GM23338 (cell line): ENCODE results near the gene MMAB. TPM values are rescaled to one million over a fixed set of nuclear protein-coding genes. Genes with fewer than 3 reads are reported as not detected.

Experiments
- ATAC-seq: fragments of 200-7000 bp; cut with Tn5 transposase; 3 replicates; pipeline ENCODE4 v1.9.1; 2020
- DNase-seq: peaks from one replicate; pipeline ENCODE4 v3.0.0-alpha.2; 2015; ENCODE audit warnings: low spot score
- H2AFZ ChIP-seq: fragments of 200-600 bp; sonication (generic); 2 replicates; pipeline ENCODE4 v1.8.0; 2016; ENCODE audit warnings: antibody characterized with exemption, mild to moderate bottlenecking, moderate library complexity
- H3F3A ChIP-seq: fragments of 200-600 bp; sonication (generic); replicated peaks from 2 replicates; pipeline ENCODE4 v1.8.0; 2017; ENCODE audit warnings: antibody characterized with exemption, mixed run types, low read depth
- H3K27ac ChIP-seq: fragments of 200-600 bp; sonication (generic); 2 replicates; pipeline ENCODE4 v1.6.1; 2016; ENCODE audit warnings: low read depth
- H3K27me3 ChIP-seq: fragments of 200-600 bp; sonication (generic); 2 replicates; pipeline ENCODE4 v1.8.0; 2016; ENCODE audit warnings: mild to moderate bottlenecking, mixed run types, moderate library complexity; ENCODE audit not compliant: insufficient read depth
- H3K36me3 ChIP-seq: fragments of 200-600 bp; sonication (generic); 2 replicates; pipeline ENCODE4 v1.8.0; 2016; ENCODE audit warnings: mild to moderate bottlenecking; ENCODE audit not compliant: insufficient read depth
- H3K4me1 ChIP-seq: fragments of 200-600 bp; sonication (generic); 2 replicates; pipeline ENCODE4 v1.8.0; 2016; ENCODE audit warnings: mild to moderate bottlenecking, moderate library complexity; ENCODE audit not compliant: insufficient read depth
- H3K4me2 ChIP-seq: fragments of 200-600 bp; sonication (generic); 2 replicates; pipeline ENCODE4 v1.7.1; 2017; ENCODE audit warnings: mixed run types
- H3K4me3 ChIP-seq: fragments of 200-600 bp; sonication (generic); 2 replicates; pipeline ENCODE4 v1.6.1; 2016; ENCODE audit warnings: mixed run types
- H3K79me2 ChIP-seq: fragments of 200-600 bp; sonication (generic); replicated peaks from 2 replicates; pipeline ENCODE4 v1.8.0; 2017; ENCODE audit warnings: mild to moderate bottlenecking; ENCODE audit not compliant: insufficient read depth
- H3K9me2 ChIP-seq: fragments of 200-600 bp; sonication (generic); 2 replicates; pipeline ENCODE4 v1.8.0; 2017; ENCODE audit not compliant: insufficient read depth
- H4K20me1 ChIP-seq: fragments of 200-600 bp; sonication (generic); replicated peaks from 2 replicates; pipeline ENCODE4 v1.8.0; 2017; ENCODE audit warnings: mild to moderate bottlenecking; ENCODE audit not compliant: insufficient read depth
- H3K27ac Mint-ChIP-seq: 2 replicates; pipeline ENCODE4 v1.8.0; 2020; ENCODE audit warnings: inconsistent platforms, mild to moderate bottlenecking, moderate library complexity, mixed read lengths
- H3K27me3 Mint-ChIP-seq: 3 replicates; pipeline ENCODE4 v1.8.0; 2022; ENCODE audit warnings: low read depth, mild to moderate bottlenecking, moderate library complexity, mixed read lengths, inconsistent platforms; ENCODE audit not compliant: insufficient read depth, poor library complexity
- H3K36me3 Mint-ChIP-seq: 3 replicates; pipeline ENCODE4 v1.8.0; 2021; ENCODE audit warnings: low read depth, mild to moderate bottlenecking, inconsistent platforms, moderate library complexity, mixed read lengths
- H3K4me1 Mint-ChIP-seq: 3 replicates; pipeline ENCODE4 v1.8.0; 2020; ENCODE audit warnings: mild to moderate bottlenecking, inconsistent platforms, mixed read lengths
- H3K4me3 Mint-ChIP-seq: 3 replicates; pipeline ENCODE4 v1.8.0; 2021; ENCODE audit warnings: moderate library complexity, mild to moderate bottlenecking, inconsistent platforms, mixed read lengths
- H3K9me3 Mint-ChIP-seq: 3 replicates; pipeline ENCODE4 v1.8.0; 2020; ENCODE audit warnings: moderate library complexity, mild to moderate bottlenecking, inconsistent platforms, mixed read lengths
- CREB1 ChIP-seq: fragments of 250-450 bp; sonication (Bioruptor Pico); IDR thresholded peaks from 2 replicates; pipeline ENCODE4 v1.5.0; 2020; ENCODE audit warnings: low read depth, mild to moderate bottlenecking, moderate library complexity
- EZH2 ChIP-seq: fragments of 200-600 bp; sonication (generic); IDR thresholded peaks from one replicate; pipeline ENCODE4 v1.8.0; 2017; ENCODE audit warnings: antibody characterized with exemption, mild to moderate bottlenecking, low read depth; ENCODE audit not compliant: unreplicated experiment
- EZH2phosphoT487 ChIP-seq: fragments of 200-600 bp; sonication (generic); IDR thresholded peaks from one replicate; pipeline ENCODE4 v1.8.1; 2018; ENCODE audit warnings: antibody characterized with exemption; ENCODE audit not compliant: unreplicated experiment
- JUNB ChIP-seq: IDR thresholded peaks from one replicate; pipeline ENCODE4 v1.6.1; 2016; ENCODE audit warnings: antibody characterized with exemption; ENCODE audit not compliant: unreplicated experiment
- NANOG ChIP-seq: IDR thresholded peaks from 2 replicates; pipeline ENCODE4 v1.6.1; 2016; ENCODE audit warnings: antibody characterized with exemption, borderline replicate concordance
- POLR2AphosphoS5 ChIP-seq: IDR thresholded peaks from 2 replicates; pipeline ENCODE4 v1.6.1; 2016; ENCODE audit warnings: antibody characterized with exemption, low read depth
- STAT1 ChIP-seq: IDR thresholded peaks from one replicate; pipeline ENCODE4 v1.6.1; 2016; ENCODE audit warnings: antibody characterized with exemption; ENCODE audit not compliant: unreplicated experiment
- ZNF114 ChIP-seq: fragments of 250-450 bp; sonication (Bioruptor Pico); IDR thresholded peaks from 2 replicates; pipeline ENCODE4 v1.5.0; 2020; ENCODE audit warnings: mild to moderate bottlenecking, moderate library complexity
- ZNF331 ChIP-seq: fragments of 250-450 bp; sonication (Bioruptor Pico); IDR thresholded peaks from 2 replicates; pipeline ENCODE4 v1.5.0; 2020; ENCODE audit warnings: low read depth, mild to moderate bottlenecking, moderate library complexity
- polyA plus RNA-seq: library from polyadenylated mRNA; unstranded; fragments of >200 nt; fragmentation: Nextera tagmentation; extraction: Ambion mirVana; gene quantifications from 2 replicates; pipeline ENCODE4 v1.2.1, GENCODE V29; 2016
- total RNA-seq: library from RNA; depleted of rRNA; stranded (reverse); fragments of >200 nt; shearing (Covaris generic); gene quantifications from 2 replicates; pipeline ENCODE4 v1.2.3, GENCODE V29; 2014
- TF ChIP-seq, protein P1 (sequence below): fragments of 250-450 bp; sonication (Bioruptor Pico); IDR thresholded peaks from 2 replicates; pipeline ENCODE4 v1.5.0; 2020; ENCODE audit warnings: mild to moderate bottlenecking, moderate library complexity
- TF ChIP-seq, protein P2 (sequence below): IDR thresholded peaks from 2 replicates; pipeline ENCODE4 v1.6.1; 2016; ENCODE audit warnings: antibody characterized with exemption
- TF ChIP-seq, protein P3 (sequence below), 2 experiments: fragments of 200-600 bp in 1 of 2; sonication (generic) in 1 of 2; conservative IDR thresholded peaks; 2 replicates each; pipeline versions ENCODE4 v1.5.1 to v1.6.1; 2016 to 2017; ENCODE audit warnings: antibody characterized with exemption in 2 of 2, low read depth in 2 of 2, mild to moderate bottlenecking in 2 of 2, moderate library complexity in 1 of 2
- TF ChIP-seq, protein P4 (sequence below): IDR thresholded peaks from one replicate; pipeline ENCODE4 v1.6.1; 2018; ENCODE audit warnings: antibody characterized with exemption; ENCODE audit not compliant: unreplicated experiment

Gene MMAB
- total and polyA plus RNA-seq, 2 experiments from 2014 or later = 24.7 to 38.5 TPM

DNA sequence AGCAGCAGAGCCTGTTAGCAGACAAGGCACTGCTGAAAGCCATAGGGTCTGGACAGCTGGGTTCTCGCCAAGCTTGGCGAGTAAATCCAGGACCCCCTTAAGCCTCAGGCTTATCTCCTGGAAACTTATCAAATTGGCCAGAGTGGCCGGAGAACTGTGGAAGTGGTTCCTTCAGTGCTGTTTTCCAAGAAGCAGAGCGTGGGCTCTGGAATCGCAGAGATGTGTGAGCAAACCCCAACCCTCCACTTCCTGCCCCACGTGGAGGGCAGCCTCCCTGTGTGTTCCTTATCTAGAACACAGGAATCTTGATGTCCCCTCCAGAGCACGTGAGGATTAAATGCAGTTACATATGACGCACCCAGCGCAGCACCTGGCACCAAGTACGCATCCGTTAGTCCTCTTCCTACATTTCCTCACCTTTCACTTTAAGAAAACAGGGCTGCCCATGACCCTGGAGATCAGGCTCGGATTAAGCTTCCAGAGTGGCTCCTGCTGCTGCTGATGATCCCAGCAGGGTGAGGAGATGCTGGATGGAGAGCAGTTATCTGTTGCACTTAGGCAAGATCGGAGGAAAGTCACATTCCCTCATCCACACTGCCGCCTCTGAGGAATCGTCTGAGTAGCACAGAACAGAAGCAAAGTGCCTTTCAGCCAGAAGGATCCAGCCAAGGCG, 35.0 kb downstream of the MMAB start:
- Histone ChIP-seq H3K27me3 (no peaks in the 10 kb centered on the region), H3F3A (no peaks in the 10 kb centered on the region), H4K20me1 (no peaks in the 10 kb centered on the region), H2AFZ (no peak overlapping the region), H3K79me2 (no peaks in the 10 kb centered on the region), H3K4me2 (no peak overlapping the region), H3K4me1 (no peaks in the 10 kb centered on the region), H3K27ac (no peak overlapping the region), H3K36me3 (no peaks in the 10 kb centered on the region), H3K9me2 (no peaks in the 10 kb centered on the region), H3K4me3 (no peak overlapping the region)
- TF ChIP-seq, protein P1, sequence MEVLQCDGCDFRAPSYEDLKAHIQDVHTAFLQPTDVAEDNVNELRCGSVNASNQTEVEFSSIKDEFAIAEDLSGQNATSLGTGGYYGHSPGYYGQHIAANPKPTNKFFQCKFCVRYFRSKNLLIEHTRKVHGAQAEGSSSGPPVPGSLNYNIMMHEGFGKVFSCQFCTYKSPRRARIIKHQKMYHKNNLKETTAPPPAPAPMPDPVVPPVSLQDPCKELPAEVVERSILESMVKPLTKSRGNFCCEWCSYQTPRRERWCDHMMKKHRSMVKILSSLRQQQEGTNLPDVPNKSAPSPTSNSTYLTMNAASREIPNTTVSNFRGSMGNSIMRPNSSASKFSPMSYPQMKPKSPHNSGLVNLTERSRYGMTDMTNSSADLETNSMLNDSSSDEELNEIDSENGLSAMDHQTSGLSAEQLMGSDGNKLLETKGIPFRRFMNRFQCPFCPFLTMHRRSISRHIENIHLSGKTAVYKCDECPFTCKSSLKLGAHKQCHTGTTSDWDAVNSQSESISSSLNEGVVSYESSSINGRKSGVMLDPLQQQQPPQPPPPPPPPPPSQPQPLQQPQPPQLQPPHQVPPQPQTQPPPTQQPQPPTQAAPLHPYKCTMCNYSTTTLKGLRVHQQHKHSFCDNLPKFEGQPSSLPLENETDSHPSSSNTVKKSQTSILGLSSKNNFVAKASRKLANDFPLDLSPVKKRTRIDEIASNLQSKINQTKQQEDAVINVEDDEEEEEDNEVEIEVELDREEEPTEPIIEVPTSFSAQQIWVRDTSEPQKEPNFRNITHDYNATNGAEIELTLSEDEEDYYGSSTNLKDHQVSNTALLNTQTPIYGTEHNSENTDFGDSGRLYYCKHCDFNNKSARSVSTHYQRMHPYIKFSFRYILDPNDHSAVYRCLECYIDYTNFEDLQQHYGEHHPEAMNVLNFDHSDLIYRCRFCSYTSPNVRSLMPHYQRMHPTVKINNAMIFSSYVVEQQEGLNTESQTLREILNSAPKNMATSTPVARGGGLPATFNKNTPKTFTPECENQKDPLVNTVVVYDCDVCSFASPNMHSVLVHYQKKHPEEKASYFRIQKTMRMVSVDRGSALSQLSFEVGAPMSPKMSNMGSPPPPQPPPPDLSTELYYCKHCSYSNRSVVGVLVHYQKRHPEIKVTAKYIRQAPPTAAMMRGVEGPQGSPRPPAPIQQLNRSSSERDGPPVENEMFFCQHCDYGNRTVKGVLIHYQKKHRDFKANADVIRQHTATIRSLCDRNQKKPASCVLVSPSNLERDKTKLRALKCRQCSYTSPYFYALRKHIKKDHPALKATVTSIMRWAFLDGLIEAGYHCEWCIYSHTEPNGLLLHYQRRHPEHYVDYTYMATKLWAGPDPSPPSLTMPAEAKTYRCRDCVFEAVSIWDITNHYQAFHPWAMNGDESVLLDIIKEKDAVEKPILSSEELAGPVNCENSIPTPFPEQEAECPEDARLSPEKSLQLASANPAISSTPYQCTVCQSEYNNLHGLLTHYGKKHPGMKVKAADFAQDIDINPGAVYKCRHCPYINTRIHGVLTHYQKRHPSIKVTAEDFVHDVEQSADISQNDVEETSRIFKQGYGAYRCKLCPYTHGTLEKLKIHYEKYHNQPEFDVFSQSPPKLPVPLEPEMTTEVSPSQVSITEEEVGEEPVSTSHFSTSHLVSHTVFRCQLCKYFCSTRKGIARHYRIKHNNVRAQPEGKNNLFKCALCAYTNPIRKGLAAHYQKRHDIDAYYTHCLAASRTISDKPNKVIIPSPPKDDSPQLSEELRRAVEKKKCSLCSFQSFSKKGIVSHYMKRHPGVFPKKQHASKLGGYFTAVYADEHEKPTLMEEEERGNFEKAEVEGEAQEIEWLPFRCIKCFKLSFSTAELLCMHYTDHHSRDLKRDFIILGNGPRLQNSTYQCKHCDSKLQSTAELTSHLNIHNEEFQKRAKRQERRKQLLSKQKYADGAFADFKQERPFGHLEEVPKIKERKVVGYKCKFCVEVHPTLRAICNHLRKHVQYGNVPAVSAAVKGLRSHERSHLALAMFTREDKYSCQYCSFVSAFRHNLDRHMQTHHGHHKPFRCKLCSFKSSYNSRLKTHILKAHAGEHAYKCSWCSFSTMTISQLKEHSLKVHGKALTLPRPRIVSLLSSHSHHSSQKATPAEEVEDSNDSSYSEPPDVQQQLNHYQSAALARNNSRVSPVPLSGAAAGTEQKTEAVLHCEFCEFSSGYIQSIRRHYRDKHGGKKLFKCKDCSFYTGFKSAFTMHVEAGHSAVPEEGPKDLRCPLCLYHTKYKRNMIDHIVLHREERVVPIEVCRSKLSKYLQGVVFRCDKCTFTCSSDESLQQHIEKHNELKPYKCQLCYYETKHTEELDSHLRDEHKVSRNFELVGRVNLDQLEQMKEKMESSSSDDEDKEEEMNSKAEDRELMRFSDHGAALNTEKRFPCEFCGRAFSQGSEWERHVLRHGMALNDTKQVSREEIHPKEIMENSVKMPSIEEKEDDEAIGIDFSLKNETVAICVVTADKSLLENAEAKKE (CRISPR knock-in tag) = no peak
- TF ChIP-seq ZNF114 (no peak), STAT1 (no peak), NANOG (no peak), JUNB (no peak), EZH2phosphoT487 (no peak), ZNF331 (no peak), EZH2 (no peak), POLR2AphosphoS5 (no peak), CREB1 (CRISPR knock-in tag) (no peak)
- TF ChIP-seq, protein P2, sequence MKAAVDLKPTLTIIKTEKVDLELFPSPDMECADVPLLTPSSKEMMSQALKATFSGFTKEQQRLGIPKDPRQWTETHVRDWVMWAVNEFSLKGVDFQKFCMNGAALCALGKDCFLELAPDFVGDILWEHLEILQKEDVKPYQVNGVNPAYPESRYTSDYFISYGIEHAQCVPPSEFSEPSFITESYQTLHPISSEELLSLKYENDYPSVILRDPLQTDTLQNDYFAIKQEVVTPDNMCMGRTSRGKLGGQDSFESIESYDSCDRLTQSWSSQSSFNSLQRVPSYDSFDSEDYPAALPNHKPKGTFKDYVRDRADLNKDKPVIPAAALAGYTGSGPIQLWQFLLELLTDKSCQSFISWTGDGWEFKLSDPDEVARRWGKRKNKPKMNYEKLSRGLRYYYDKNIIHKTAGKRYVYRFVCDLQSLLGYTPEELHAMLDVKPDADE = no peak
- TF ChIP-seq, protein P3, sequence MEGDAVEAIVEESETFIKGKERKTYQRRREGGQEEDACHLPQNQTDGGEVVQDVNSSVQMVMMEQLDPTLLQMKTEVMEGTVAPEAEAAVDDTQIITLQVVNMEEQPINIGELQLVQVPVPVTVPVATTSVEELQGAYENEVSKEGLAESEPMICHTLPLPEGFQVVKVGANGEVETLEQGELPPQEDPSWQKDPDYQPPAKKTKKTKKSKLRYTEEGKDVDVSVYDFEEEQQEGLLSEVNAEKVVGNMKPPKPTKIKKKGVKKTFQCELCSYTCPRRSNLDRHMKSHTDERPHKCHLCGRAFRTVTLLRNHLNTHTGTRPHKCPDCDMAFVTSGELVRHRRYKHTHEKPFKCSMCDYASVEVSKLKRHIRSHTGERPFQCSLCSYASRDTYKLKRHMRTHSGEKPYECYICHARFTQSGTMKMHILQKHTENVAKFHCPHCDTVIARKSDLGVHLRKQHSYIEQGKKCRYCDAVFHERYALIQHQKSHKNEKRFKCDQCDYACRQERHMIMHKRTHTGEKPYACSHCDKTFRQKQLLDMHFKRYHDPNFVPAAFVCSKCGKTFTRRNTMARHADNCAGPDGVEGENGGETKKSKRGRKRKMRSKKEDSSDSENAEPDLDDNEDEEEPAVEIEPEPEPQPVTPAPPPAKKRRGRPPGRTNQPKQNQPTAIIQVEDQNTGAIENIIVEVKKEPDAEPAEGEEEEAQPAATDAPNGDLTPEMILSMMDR (conservative IDR thresholded peaks at IDR 0.05; ENCODE audit: low read depth in 2 of 2) = no peak
- TF ChIP-seq, protein P4, sequence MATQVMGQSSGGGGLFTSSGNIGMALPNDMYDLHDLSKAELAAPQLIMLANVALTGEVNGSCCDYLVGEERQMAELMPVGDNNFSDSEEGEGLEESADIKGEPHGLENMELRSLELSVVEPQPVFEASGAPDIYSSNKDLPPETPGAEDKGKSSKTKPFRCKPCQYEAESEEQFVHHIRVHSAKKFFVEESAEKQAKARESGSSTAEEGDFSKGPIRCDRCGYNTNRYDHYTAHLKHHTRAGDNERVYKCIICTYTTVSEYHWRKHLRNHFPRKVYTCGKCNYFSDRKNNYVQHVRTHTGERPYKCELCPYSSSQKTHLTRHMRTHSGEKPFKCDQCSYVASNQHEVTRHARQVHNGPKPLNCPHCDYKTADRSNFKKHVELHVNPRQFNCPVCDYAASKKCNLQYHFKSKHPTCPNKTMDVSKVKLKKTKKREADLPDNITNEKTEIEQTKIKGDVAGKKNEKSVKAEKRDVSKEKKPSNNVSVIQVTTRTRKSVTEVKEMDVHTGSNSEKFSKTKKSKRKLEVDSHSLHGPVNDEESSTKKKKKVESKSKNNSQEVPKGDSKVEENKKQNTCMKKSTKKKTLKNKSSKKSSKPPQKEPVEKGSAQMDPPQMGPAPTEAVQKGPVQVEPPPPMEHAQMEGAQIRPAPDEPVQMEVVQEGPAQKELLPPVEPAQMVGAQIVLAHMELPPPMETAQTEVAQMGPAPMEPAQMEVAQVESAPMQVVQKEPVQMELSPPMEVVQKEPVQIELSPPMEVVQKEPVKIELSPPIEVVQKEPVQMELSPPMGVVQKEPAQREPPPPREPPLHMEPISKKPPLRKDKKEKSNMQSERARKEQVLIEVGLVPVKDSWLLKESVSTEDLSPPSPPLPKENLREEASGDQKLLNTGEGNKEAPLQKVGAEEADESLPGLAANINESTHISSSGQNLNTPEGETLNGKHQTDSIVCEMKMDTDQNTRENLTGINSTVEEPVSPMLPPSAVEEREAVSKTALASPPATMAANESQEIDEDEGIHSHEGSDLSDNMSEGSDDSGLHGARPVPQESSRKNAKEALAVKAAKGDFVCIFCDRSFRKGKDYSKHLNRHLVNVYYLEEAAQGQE = no peak
- Mint-ChIP-seq H3K36me3 (no peaks in the 10 kb centered on the region; the same call in 2 of the 3 replicates), H3K4me1 (no peaks in the 10 kb centered on the region), H3K27me3 (peaks cover 19% of the 10 kb centered on the region), H3K4me3 (no peak overlapping the region), H3K9me3 (no peaks in the 10 kb centered on the region), H3K27ac (no peak overlapping the region)
- DNase-seq (no peak), ATAC-seq (no peak)
